SK-N-MC (cell line): ENCODE results near the gene PAX9.

ENCODE experiments used
- EZH2 ChIP-seq: fragments of 200-600 bp; sonication (generic); IDR thresholded peaks from one replicate; pipeline ENCODE4 v1.6.1; 2017; ENCODE audit warnings: antibody characterized with exemption
- POLR2AphosphoS5 ChIP-seq: IDR thresholded peaks from 2 replicates; pipeline ENCODE4 v1.6.1; 2012; ENCODE audit warnings: mild to moderate bottlenecking, low read depth, low read length, borderline replicate concordance

DNA sequence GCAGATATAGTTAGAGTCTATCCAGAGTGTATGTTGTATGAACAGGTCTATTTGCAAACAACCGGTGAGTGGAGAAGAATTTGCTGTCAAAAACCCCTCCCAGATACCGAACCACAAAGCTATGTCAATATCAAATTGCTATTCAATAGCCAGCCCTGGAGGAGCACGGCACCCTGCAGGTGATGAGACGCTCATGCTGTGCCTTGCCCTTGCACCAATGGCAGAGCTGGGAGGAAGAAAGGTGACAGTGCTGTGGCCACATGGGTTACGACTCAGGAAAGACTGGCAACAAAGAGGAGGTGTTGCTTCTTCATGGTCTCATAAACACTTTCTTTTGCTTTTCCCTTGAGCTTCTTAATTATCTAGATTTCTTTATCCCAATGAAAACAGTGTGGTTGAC lies 55.7 kb downstream of the PAX9 start:
- TF ChIP-seq EZH2 (no peak), POLR2AphosphoS5 (no peak)
